SU-DHL-6 (cell line): ENCODE measurements around the gene KLF4.

ENCODE experiments used
- EZH2phosphoT487 ChIP-seq: fragments of 200-600 bp; sonication (generic), shearing (Covaris generic); conservative IDR thresholded peaks from 2 replicates; pipeline ENCODE4 v1.6.1; 2018; ENCODE audit warnings: mild to moderate bottlenecking, antibody characterized with exemption, low read length, moderate library complexity, mixed read lengths
- TF ChIP-seq, protein P1 (sequence below): fragments of 200-600 bp; sonication (generic); IDR thresholded peaks from one replicate; pipeline ENCODE4 v1.5.1; 2017; ENCODE audit warnings: antibody characterized with exemption, mild to moderate bottlenecking, low read length, moderate library complexity; ENCODE audit not compliant: insufficient read depth, poor library complexity, severe bottlenecking

DNA sequence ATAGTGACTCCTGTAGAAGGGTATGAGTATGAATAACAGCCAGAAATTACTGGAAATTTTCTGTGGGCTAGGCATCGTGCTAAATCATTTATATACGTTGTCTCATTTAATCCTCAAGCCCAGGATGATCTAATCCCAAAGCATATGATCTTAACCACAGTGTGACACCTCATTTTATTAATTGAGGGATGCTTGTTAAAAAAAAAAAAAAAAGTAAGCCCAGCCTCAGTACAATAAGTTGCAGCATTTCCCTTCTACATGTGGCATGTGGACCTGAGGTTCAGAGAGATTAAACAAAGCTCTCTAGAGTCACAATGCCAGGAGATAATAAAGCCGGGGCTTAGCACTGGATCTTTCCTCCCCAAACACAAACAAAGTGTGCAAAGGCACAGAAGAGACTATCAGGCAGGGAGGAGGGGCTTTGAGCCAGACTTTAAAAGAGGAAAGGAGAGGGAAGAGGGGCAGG, 49.5 kb downstream of the KLF4 start:
- TF ChIP-seq, protein P1, sequence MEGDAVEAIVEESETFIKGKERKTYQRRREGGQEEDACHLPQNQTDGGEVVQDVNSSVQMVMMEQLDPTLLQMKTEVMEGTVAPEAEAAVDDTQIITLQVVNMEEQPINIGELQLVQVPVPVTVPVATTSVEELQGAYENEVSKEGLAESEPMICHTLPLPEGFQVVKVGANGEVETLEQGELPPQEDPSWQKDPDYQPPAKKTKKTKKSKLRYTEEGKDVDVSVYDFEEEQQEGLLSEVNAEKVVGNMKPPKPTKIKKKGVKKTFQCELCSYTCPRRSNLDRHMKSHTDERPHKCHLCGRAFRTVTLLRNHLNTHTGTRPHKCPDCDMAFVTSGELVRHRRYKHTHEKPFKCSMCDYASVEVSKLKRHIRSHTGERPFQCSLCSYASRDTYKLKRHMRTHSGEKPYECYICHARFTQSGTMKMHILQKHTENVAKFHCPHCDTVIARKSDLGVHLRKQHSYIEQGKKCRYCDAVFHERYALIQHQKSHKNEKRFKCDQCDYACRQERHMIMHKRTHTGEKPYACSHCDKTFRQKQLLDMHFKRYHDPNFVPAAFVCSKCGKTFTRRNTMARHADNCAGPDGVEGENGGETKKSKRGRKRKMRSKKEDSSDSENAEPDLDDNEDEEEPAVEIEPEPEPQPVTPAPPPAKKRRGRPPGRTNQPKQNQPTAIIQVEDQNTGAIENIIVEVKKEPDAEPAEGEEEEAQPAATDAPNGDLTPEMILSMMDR, result no peak
- TF ChIP-seq EZH2phosphoT487, result no peak
